Esophagus muscularis mucosa (tissue), 3 donors: ENCODE measurements around the gene TDRD12.
"Not testable (repeated sequence)": the region's sequence is repeated elsewhere in the genome, so short reads cannot be mapped to it uniquely, and the experiment has no call there.

Source experiments
- POLR2A ChIP-seq: fragments of 450-650 bp; IDR thresholded peaks from one replicate; pipeline ENCODE4 v1.6.1; 2017; ENCODE audit warnings: antibody characterized with exemption, moderate library complexity, mild to moderate bottlenecking, low read depth
- POLR2AphosphoS5 ChIP-seq, 2 donors: sonication (generic); formaldehyde crosslinking; IDR thresholded peaks; one replicate each; pipeline ENCODE4 v1.6.1; 2017; ENCODE audit warnings: antibody characterized with exemption in 2 of 2
- TF ChIP-seq, protein P1 (sequence below), 3 experiments: fragments of 200-600 bp in 2 of 3; fragments of 450-650 bp in 1 of 3; sonication (generic) in 2 of 3; IDR thresholded peaks; one replicate each; pipeline ENCODE4 v1.5.1; 2017 to 2019; ENCODE audit warnings: antibody characterized with exemption in 3 of 3, mild to moderate bottlenecking in 2 of 3, moderate library complexity in 1 of 3

DNA sequence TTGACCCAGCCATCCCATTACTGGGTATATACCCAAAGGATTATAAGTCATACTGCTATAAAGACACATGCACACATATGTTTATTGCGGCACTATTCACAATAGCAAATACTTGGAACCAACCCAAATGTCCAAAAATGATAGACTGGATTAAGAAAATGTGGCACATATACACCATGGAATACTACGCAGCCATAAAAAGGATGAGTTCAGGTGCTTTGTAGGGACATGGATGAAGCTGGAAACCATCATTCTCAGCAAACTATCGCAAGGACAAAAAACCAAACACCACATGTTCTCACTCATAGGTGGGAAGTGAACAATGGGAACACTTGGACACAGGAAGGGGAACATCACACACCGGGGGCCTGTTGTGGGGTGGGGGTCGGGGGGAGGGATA lies 45.8 kb downstream of the TDRD12 start:
- TF ChIP-seq, protein P1, sequence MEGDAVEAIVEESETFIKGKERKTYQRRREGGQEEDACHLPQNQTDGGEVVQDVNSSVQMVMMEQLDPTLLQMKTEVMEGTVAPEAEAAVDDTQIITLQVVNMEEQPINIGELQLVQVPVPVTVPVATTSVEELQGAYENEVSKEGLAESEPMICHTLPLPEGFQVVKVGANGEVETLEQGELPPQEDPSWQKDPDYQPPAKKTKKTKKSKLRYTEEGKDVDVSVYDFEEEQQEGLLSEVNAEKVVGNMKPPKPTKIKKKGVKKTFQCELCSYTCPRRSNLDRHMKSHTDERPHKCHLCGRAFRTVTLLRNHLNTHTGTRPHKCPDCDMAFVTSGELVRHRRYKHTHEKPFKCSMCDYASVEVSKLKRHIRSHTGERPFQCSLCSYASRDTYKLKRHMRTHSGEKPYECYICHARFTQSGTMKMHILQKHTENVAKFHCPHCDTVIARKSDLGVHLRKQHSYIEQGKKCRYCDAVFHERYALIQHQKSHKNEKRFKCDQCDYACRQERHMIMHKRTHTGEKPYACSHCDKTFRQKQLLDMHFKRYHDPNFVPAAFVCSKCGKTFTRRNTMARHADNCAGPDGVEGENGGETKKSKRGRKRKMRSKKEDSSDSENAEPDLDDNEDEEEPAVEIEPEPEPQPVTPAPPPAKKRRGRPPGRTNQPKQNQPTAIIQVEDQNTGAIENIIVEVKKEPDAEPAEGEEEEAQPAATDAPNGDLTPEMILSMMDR (IDR thresholded peaks at IDR 0.05) = not testable (repeated sequence)
- not testable (repeated sequence) for TF ChIP-seq POLR2A; POLR2AphosphoS5 (IDR thresholded peaks at IDR 0.05)
